SK-N-SH (cell line): ENCODE data around the gene AP2A1. TPM values are rescaled to one million over a fixed set of nuclear protein-coding genes. Genes with fewer than 3 reads are reported as not detected.

Experiments used
- CTCF ChIA-PET: fragments of 300-600, 350-600 bp; formaldehyde crosslinking; extraction: SDS; loops from one replicate; lab custom pipeline; 2021; lab: Yijun Ruan, JAX
- POLR2A ChIA-PET: fragments of 350-600 bp; sonication (Branson Sonifier 250); formaldehyde crosslinking; extraction: SDS; loops from one replicate; lab custom pipeline; 2020; ENCODE audit warnings: antibody characterized with exemption, inconsistent platforms; lab: Yijun Ruan, JAX
- DNase-seq: peaks from one replicate; pipeline ENCODE4 v3.0.0; 2012
- H2AFZ ChIP-seq: fragments of 200-600 bp; sonication (generic); 2 replicates; pipeline ENCODE4 v1.8.1; 2016; ENCODE audit warnings: antibody characterized with exemption, mild to moderate bottlenecking, low read depth
- H3F3A ChIP-seq: fragments of 200-600 bp; sonication (generic); replicated peaks from 2 replicates; pipeline ENCODE3; 2016; ENCODE audit warnings: antibody characterized with exemption, mild to moderate bottlenecking; ENCODE audit not compliant: insufficient read depth
- H3K27ac ChIP-seq, 2 experiments: fragments of 200-500 bp in 1 of 2; fragments of 200-600 bp in 1 of 2; sonication (Bioruptor generic) in 1 of 2; sonication (generic), shearing (Covaris generic) in 1 of 2; 2 replicates each; pipeline versions ENCODE4 v1.5.1 to v1.6.1; 2014 to 2016; ENCODE audit warnings: low read depth in 2 of 2, inconsistent platforms in 1 of 2, low read length in 1 of 2, mild to moderate bottlenecking in 1 of 2, mixed read lengths in 1 of 2
- H3K27me3 ChIP-seq: fragments of 200-600 bp; sonication (generic), shearing (Covaris generic); 2 replicates; pipeline ENCODE4 v1.6.1; 2016; ENCODE audit warnings: mixed run types; ENCODE audit not compliant: insufficient read depth
- H3K36me3 ChIP-seq, 2 experiments: fragments of 200-500 bp in 1 of 2; fragments of 200-600 bp in 1 of 2; sonication (Bioruptor generic) in 1 of 2; sonication (generic) in 1 of 2; replicated peaks in 1 of 2; 2 replicates each; pipeline versions ENCODE3 to v1.5.1; 2014 to 2016; ENCODE audit warnings: low read length in 1 of 2, mild to moderate bottlenecking in 1 of 2; ENCODE audit not compliant: insufficient read depth in 2 of 2, control insufficient read depth in 1 of 2
- H3K4me1 ChIP-seq, 2 experiments: fragments of 200-500 bp in 1 of 2; fragments of 200-600 bp in 1 of 2; sonication (Bioruptor generic) in 1 of 2; sonication (generic), shearing (Covaris generic) in 1 of 2; 2 replicates each; pipeline versions ENCODE4 v1.5.1 to v1.6.1; 2014 to 2016; ENCODE audit warnings: low read depth in 1 of 2, low read length in 1 of 2, mixed run types in 1 of 2; ENCODE audit not compliant: insufficient read depth in 2 of 2, control insufficient read depth in 1 of 2
- H3K4me2 ChIP-seq: fragments of 200-600 bp; sonication (generic), shearing (Covaris generic); 2 replicates; pipeline ENCODE4 v1.6.1; 2017; ENCODE audit warnings: mixed run types
- H3K4me3 ChIP-seq, 2 experiments: fragments of 200-500 bp in 1 of 2; fragments of 200-600 bp in 1 of 2; sonication (Bioruptor generic) in 1 of 2; sonication (generic), shearing (Covaris generic) in 1 of 2; 2 replicates each; pipeline versions ENCODE4 v1.5.1 to v1.8.1; 2014 to 2016; ENCODE audit warnings: low read depth in 2 of 2, inconsistent platforms in 1 of 2, low read length in 1 of 2, mild to moderate bottlenecking in 1 of 2, mixed read lengths in 1 of 2, moderate library complexity in 1 of 2
- H3K79me2 ChIP-seq: fragments of 200-600 bp; sonication (generic); 2 replicates; pipeline ENCODE4 v1.8.1; 2017; ENCODE audit warnings: mild to moderate bottlenecking; ENCODE audit not compliant: insufficient read depth
- H3K9ac ChIP-seq: fragments of 200-600 bp; sonication (generic); 2 replicates; pipeline ENCODE4 v1.6.1; 2017; ENCODE audit warnings: mixed run types
- H3K9me2 ChIP-seq: fragments of 200-600 bp; sonication (generic); 2 replicates; pipeline ENCODE4 v1.6.1; 2017; ENCODE audit warnings: mixed run types
- H3K9me3 ChIP-seq: fragments of 200-600 bp; sonication (generic); 2 replicates; pipeline ENCODE4 v1.6.1; 2017; ENCODE audit warnings: mixed run types, mild to moderate bottlenecking, moderate library complexity
- H4K20me1 ChIP-seq: fragments of 200-600 bp; sonication (generic); 2 replicates; pipeline ENCODE4 v1.6.1; 2017; ENCODE audit warnings: mild to moderate bottlenecking, mixed run types; ENCODE audit not compliant: insufficient read depth
- CTCF ChIP-seq: fragments of 200-600 bp; sonication (generic); IDR thresholded peaks from 2 replicates; pipeline ENCODE4 v1.6.1; 2017; ENCODE audit warnings: antibody characterized with exemption, mild to moderate bottlenecking, moderate library complexity
- EZH2phosphoT487 ChIP-seq: fragments of 200-600 bp; sonication (generic); IDR thresholded peaks from 2 replicates; pipeline ENCODE4 v1.6.1; 2017; ENCODE audit warnings: low read depth, mixed run types, mild to moderate bottlenecking, antibody characterized with exemption, moderate library complexity, borderline replicate concordance
- JUND ChIP-seq: IDR thresholded peaks from 2 replicates; pipeline ENCODE4 v1.4.0; 2012
- MAX ChIP-seq: IDR thresholded peaks from 2 replicates; pipeline ENCODE4 v1.4.0; 2012; ENCODE audit warnings: low read depth
- MEF2A ChIP-seq: IDR thresholded peaks from 2 replicates; pipeline ENCODE4 v1.4.0; 2012; ENCODE audit warnings: low read depth, borderline replicate concordance
- NRF1 ChIP-seq: IDR thresholded peaks from 2 replicates; pipeline ENCODE4 v1.6.1; 2012; ENCODE audit warnings: low read depth, mild to moderate bottlenecking, low read length
- POLR2AphosphoS5 ChIP-seq: IDR thresholded peaks from 2 replicates; pipeline ENCODE4 v1.6.1; 2012; ENCODE audit warnings: low read depth, low read length
- RFX5 ChIP-seq: IDR thresholded peaks from 2 replicates; pipeline ENCODE4 v1.6.1; 2012; ENCODE audit warnings: mild to moderate bottlenecking, improper control_type of control experiment, low read length
- SIN3A ChIP-seq: IDR thresholded peaks from 2 replicates; pipeline ENCODE4 v1.6.1; 2012; ENCODE audit warnings: low read depth, mild to moderate bottlenecking, low read length, moderate library complexity, borderline replicate concordance
- TCF12 ChIP-seq: IDR thresholded peaks from 2 replicates; pipeline ENCODE4 v1.4.0; 2012
- TEAD4 ChIP-seq: IDR thresholded peaks from 2 replicates; pipeline ENCODE4 v1.4.0; 2012; ENCODE audit warnings: mild to moderate bottlenecking, borderline replicate concordance; ENCODE audit not compliant: insufficient read depth
- YY1 ChIP-seq: IDR thresholded peaks from 2 replicates; pipeline ENCODE4 v1.4.0; 2012; ENCODE audit warnings: low read depth, mild to moderate bottlenecking
- WGBS: methylation state at CpG from one replicate; pipeline ENCODE4 v1.1.6; 2017; ENCODE audit warnings: low lambda C conversion rate; 5-methylcytosine and 5-hydroxymethylcytosine counted together
- polyA plus RNA-seq, 3 experiments: library from polyadenylated mRNA; depleted of rRNA; stranded (reverse); fragments of >200 nt; gene quantifications; 2 replicates each; pipeline ENCODE4 v1.2.3, GENCODE V29; 2012
- TF ChIP-seq, protein P1 (sequence below): IDR thresholded peaks from 2 replicates; pipeline ENCODE4 v1.6.1; 2012; ENCODE audit warnings: mild to moderate bottlenecking, low read depth, low read length, moderate library complexity
- TF ChIP-seq, protein P2 (sequence below): fragments of 150-350 bp; IDR thresholded peaks from 2 replicates; pipeline ENCODE4 v1.6.1; 2016; ENCODE audit warnings: mild to moderate bottlenecking, low read depth, low read length

The AP2A1 gene
- polyA plus RNA-seq, 1 of the 3 experiments (the other 2 are of a cell fraction), result 74.8 TPM

GRCh38 chr19:49727217-49728030, 39.4 kb upstream of the AP2A1 start:
- H3K4me1 ChIP-seq, result no peaks in the 10 kb centered on the region
- no peak overlapping the region for H3K4me3 ChIP-seq
- no peaks in the 10 kb centered on the region for H3K79me2 ChIP-seq
- no peaks in the 10 kb centered on the region for H3K9me2 ChIP-seq
- 89% methylated on average over 23 of the region's 23 CpGs for WGBS
- ChIA-PET CTCF (interaction anchor here (3.0 kb wide), 1 partner anchor 9 kb away, joined by 9 read pairs; no protein-coding TSS in a partner anchor), POLR2A (no interaction called here)
- no peak overlapping the region for H3K27ac ChIP-seq
- H4K20me1 ChIP-seq, result no peaks in the 10 kb centered on the region
- TF ChIP-seq, protein P1, sequence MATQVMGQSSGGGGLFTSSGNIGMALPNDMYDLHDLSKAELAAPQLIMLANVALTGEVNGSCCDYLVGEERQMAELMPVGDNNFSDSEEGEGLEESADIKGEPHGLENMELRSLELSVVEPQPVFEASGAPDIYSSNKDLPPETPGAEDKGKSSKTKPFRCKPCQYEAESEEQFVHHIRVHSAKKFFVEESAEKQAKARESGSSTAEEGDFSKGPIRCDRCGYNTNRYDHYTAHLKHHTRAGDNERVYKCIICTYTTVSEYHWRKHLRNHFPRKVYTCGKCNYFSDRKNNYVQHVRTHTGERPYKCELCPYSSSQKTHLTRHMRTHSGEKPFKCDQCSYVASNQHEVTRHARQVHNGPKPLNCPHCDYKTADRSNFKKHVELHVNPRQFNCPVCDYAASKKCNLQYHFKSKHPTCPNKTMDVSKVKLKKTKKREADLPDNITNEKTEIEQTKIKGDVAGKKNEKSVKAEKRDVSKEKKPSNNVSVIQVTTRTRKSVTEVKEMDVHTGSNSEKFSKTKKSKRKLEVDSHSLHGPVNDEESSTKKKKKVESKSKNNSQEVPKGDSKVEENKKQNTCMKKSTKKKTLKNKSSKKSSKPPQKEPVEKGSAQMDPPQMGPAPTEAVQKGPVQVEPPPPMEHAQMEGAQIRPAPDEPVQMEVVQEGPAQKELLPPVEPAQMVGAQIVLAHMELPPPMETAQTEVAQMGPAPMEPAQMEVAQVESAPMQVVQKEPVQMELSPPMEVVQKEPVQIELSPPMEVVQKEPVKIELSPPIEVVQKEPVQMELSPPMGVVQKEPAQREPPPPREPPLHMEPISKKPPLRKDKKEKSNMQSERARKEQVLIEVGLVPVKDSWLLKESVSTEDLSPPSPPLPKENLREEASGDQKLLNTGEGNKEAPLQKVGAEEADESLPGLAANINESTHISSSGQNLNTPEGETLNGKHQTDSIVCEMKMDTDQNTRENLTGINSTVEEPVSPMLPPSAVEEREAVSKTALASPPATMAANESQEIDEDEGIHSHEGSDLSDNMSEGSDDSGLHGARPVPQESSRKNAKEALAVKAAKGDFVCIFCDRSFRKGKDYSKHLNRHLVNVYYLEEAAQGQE, result no peak
- TF ChIP-seq MEF2A (no peak), NRF1 (no peak), TEAD4 (no peak), MAX (no peak), RFX5 (no peak), JUND (no peak), SIN3A (no peak), POLR2AphosphoS5 (no peak), EZH2phosphoT487 (no peak), CTCF (no peak), YY1 (no peak), TCF12 (no peak)
- TF ChIP-seq, protein P2, sequence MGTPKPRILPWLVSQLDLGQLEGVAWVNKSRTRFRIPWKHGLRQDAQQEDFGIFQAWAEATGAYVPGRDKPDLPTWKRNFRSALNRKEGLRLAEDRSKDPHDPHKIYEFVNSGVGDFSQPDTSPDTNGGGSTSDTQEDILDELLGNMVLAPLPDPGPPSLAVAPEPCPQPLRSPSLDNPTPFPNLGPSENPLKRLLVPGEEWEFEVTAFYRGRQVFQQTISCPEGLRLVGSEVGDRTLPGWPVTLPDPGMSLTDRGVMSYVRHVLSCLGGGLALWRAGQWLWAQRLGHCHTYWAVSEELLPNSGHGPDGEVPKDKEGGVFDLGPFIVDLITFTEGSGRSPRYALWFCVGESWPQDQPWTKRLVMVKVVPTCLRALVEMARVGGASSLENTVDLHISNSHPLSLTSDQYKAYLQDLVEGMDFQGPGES, result no peak
- DNase-seq, result no peak
- no peak overlapping the region for H3K4me2 ChIP-seq
- no peaks in the 10 kb centered on the region for H3F3A ChIP-seq
- H3K36me3 ChIP-seq, result no peaks in the 10 kb centered on the region
- no peaks in the 10 kb centered on the region for H3K9me3 ChIP-seq
- no peak overlapping the region for H3K9ac ChIP-seq
- no peak overlapping the region for H2AFZ ChIP-seq
- H3K27me3 ChIP-seq, result no peaks in the 10 kb centered on the region
